Mesendoderm (in vitro differentiated cells): Measurements from ENCODE around the gene TRIM71.

Experiments used
- DNase-seq: peaks from one replicate; pipeline ENCODE4 v3.0.0; 2013
- H2AK5ac ChIP-seq: 2 replicates; pipeline ENCODE4 v1.6.1; 2013; ENCODE audit warnings: low read length, inconsistent platforms
- H2BK120ac ChIP-seq: 2 replicates; pipeline ENCODE4 v1.6.1; 2013; ENCODE audit warnings: low read depth, mild to moderate bottlenecking, low read length, moderate library complexity, mixed read lengths
- H2BK15ac ChIP-seq: replicated peaks from 2 replicates; pipeline ENCODE4 v1.6.1; 2013; ENCODE audit warnings: low read depth, mild to moderate bottlenecking, moderate library complexity
- H2BK5ac ChIP-seq: 2 replicates; pipeline ENCODE4 v1.6.1; 2013; ENCODE audit warnings: low read length, inconsistent platforms
- H3K18ac ChIP-seq: 2 replicates; pipeline ENCODE4 v1.6.1; 2013; ENCODE audit warnings: mild to moderate bottlenecking, low read length, mixed read lengths
- H3K23ac ChIP-seq: one replicate; pipeline ENCODE4 v1.6.1; 2013; ENCODE audit warnings: low read length
- H3K27ac ChIP-seq: 2 replicates; pipeline ENCODE4 v1.5.1; 2013; ENCODE audit warnings: low read depth, mild to moderate bottlenecking, inconsistent platforms, low read length, moderate library complexity
- H3K27me3 ChIP-seq: 2 replicates; pipeline ENCODE4 v1.6.1; 2013; ENCODE audit warnings: low read length, control low read depth, mild to moderate bottlenecking, inconsistent platforms; ENCODE audit not compliant: insufficient read depth, poor library complexity
- H3K36me3 ChIP-seq: 2 replicates; pipeline ENCODE4 v1.6.1; 2013; ENCODE audit warnings: low read length, inconsistent platforms; ENCODE audit not compliant: control insufficient read depth, insufficient read depth
- H3K4ac ChIP-seq: one replicate; pipeline ENCODE4 v1.6.1; 2013; ENCODE audit warnings: low read depth, mild to moderate bottlenecking, low read length, moderate library complexity
- H3K4me1 ChIP-seq: 2 replicates; pipeline ENCODE4 v1.6.1; 2013; ENCODE audit warnings: low read depth, low read length, inconsistent platforms; ENCODE audit not compliant: control insufficient read depth
- H3K4me2 ChIP-seq: 2 replicates; pipeline ENCODE4 v1.6.1; 2013; ENCODE audit warnings: low read length
- H3K4me3 ChIP-seq: 2 replicates; pipeline ENCODE4 v1.5.1; 2013; ENCODE audit warnings: mild to moderate bottlenecking, low read length
- H3K56ac ChIP-seq: one replicate; pipeline ENCODE4 v1.6.1; 2013; ENCODE audit warnings: low read length
- H3K79me1 ChIP-seq: 2 replicates; pipeline ENCODE4 v1.6.1; 2013; ENCODE audit warnings: low read length, inconsistent platforms
- H3K79me2 ChIP-seq: 2 replicates; pipeline ENCODE4 v1.6.1; 2013; ENCODE audit warnings: mild to moderate bottlenecking, low read length; ENCODE audit not compliant: control insufficient read depth, insufficient read depth
- H3K9ac ChIP-seq: 2 replicates; pipeline ENCODE4 v1.6.1; 2013; ENCODE audit warnings: low read length, inconsistent platforms
- H4K5ac ChIP-seq: one replicate; pipeline ENCODE4 v1.6.1; 2013; ENCODE audit warnings: low read length
- H4K8ac ChIP-seq: one replicate; pipeline ENCODE4 v1.6.1; 2013; ENCODE audit warnings: low read depth, mild to moderate bottlenecking, control low read depth, low read length, moderate library complexity
- WGBS: extraction: QIAGEN DNeasy Blood & Tissue Kit; methylation state at CpG from one replicate; pipeline ENCODE4 v1.1.7; 2013; ENCODE audit warnings: low lambda C conversion rate, missing lambda C conversion rate; ENCODE audit not compliant: insufficient coverage; ENCODE audit errors: extremely low coverage; 5-methylcytosine and 5-hydroxymethylcytosine counted together

The TRIM71 gene

GRCh38 chr3:32873531-32874130 is 55.8 kb downstream of the TRIM71 start:
- no peak overlapping the region for H3K4me3 ChIP-seq
- H3K4me1 ChIP-seq, result peaks cover 27% of the 10 kb centered on the region
- H2BK120ac ChIP-seq, result no peak overlapping the region
- no peak overlapping the region for H3K27ac ChIP-seq
- H3K27me3 ChIP-seq, result no peaks in the 10 kb centered on the region
- peaks cover 1% of the 10 kb centered on the region for H3K36me3 ChIP-seq
- H2AK5ac ChIP-seq, result no peak overlapping the region
- no peak overlapping the region for H2BK5ac ChIP-seq
- no peak overlapping the region for H3K4ac ChIP-seq
- no peak overlapping the region for H4K5ac ChIP-seq
- no peak overlapping the region for H3K18ac ChIP-seq
- DNase-seq, result no peak
- no peak overlapping the region for H4K8ac ChIP-seq
- H3K56ac ChIP-seq, result no peak overlapping the region
- H3K79me1 ChIP-seq, result peaks cover 14% of the 10 kb centered on the region
- H3K4me2 ChIP-seq, result no peak overlapping the region
- peaks cover 81% of the 10 kb centered on the region for H3K79me2 ChIP-seq
- H3K9ac ChIP-seq, result no peak overlapping the region
- H2BK15ac ChIP-seq, result no peak overlapping the region
- no CpG with 5 or more reads among the region's 12 CpGs for WGBS
- no peak overlapping the region for H3K23ac ChIP-seq

- Histone ChIP-seq H3K4ac (no peak overlapping the region), H4K5ac (no peak overlapping the region), H4K8ac (no peak overlapping the region), H2BK120ac (no peak overlapping the region), H3K9ac (no peak overlapping the region), H3K18ac (no peak overlapping the region), H3K23ac (no peak overlapping the region), H2BK15ac (no peak overlapping the region), H3K4me2 (no peak overlapping the region), H3K27me3 (no peaks in the 10 kb centered on the region), H3K79me1 (peaks cover 26% of the 10 kb centered on the region), H2BK5ac (no peak overlapping the region), H3K56ac (no peak overlapping the region), H3K79me2 (peaks cover 81% of the 10 kb centered on the region), H3K36me3 (peaks cover 1% of the 10 kb centered on the region), H2AK5ac (no peak overlapping the region), H3K4me1 (peaks cover 9% of the 10 kb centered on the region), H3K4me3 (no peak overlapping the region), H3K27ac (no peak overlapping the region)
- WGBS, result no CpG with 5 or more reads among the region's 5 CpGs
- no peak for DNase-seq
Observed at GRCh38 chr3:32876920-32877319, 59.1 kb downstream of the TRIM71 start.

DNA sequence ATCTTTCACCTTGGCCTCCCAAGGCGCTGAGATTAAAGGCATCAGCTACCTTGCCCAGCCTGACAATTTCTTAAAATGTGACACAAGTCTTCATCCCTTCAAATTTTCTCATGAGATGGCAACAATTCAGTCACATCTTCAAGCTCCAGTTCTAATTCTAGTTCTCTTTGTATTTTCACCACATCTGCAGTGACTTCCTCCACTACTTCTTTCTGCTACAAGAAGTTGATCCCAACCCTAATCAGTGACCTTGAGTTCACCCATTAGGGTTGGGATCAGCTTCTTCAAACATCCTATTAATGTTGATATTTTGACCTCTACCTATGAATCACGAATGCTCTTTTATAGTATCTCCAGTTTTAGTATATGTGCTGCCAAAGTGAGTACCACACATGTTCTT is 59.8 kb downstream of the TRIM71 start:
- Histone ChIP-seq H3K79me2 (peaks cover 78% of the 10 kb centered on the region), H3K79me1 (peaks cover 23% of the 10 kb centered on the region), H3K4me3 (no peak overlapping the region), H4K8ac (no peak overlapping the region), H2BK120ac (no peak overlapping the region), H3K36me3 (peaks cover 1% of the 10 kb centered on the region), H2BK15ac (no peak overlapping the region), H3K27ac (no peak overlapping the region), H2BK5ac (no peak overlapping the region), H3K27me3 (no peaks in the 10 kb centered on the region), H3K56ac (no peak overlapping the region), H3K4me2 (no peak overlapping the region), H3K9ac (no peak overlapping the region), H3K23ac (no peak overlapping the region), H3K18ac (no peak overlapping the region), H2AK5ac (no peak overlapping the region), H4K5ac (no peak overlapping the region), H3K4me1 (peaks cover 4% of the 10 kb centered on the region), H3K4ac (no peak overlapping the region)
- DNase-seq, result no peak
- WGBS, result no CpG with 5 or more reads among the region's 2 CpGs

GRCh38 chr3:32880225-32880624 is 62.4 kb downstream of the TRIM71 start:
- no CpG with 5 or more reads among the region's 1 CpG for WGBS
- no peak overlapping the region for H2AK5ac ChIP-seq

GRCh38 chr3:32881624-32882023 is 63.8 kb downstream of the TRIM71 start:
- Histone ChIP-seq H4K5ac (no peak overlapping the region), H3K4me2 (no peak overlapping the region), H3K4me1 (no peaks in the 10 kb centered on the region), H3K23ac (no peak overlapping the region), H3K9ac (no peak overlapping the region), H3K36me3 (peaks cover 16% of the 10 kb centered on the region), H3K4me3 (no peak overlapping the region), H3K27me3 (no peaks in the 10 kb centered on the region), H3K4ac (no peak overlapping the region), H2BK120ac (no peak overlapping the region), H3K79me2 (peaks cover 80% of the 10 kb centered on the region), H3K18ac (no peak overlapping the region), H3K27ac (no peak overlapping the region), H4K8ac (no peak overlapping the region), H2BK5ac (no peak overlapping the region), H2BK15ac (no peak overlapping the region), H3K56ac (no peak overlapping the region), H2AK5ac (no peak overlapping the region), H3K79me1 (peaks cover 42% of the 10 kb centered on the region)
- WGBS, result no CpG with 5 or more reads among the region's 2 CpGs
- no peak for DNase-seq

More at GRCh38 chr3:32880225-32880624, 62.4 kb downstream of the TRIM71 start:
- Histone ChIP-seq H3K4me1 (no peaks in the 10 kb centered on the region), H2BK15ac (no peak overlapping the region), H3K56ac (no peak overlapping the region), H4K8ac (no peak overlapping the region), H3K4me2 (no peak overlapping the region), H2BK5ac (no peak overlapping the region), H3K36me3 (peaks cover 9% of the 10 kb centered on the region), H3K27ac (no peak overlapping the region), H3K27me3 (no peaks in the 10 kb centered on the region), H4K5ac (no peak overlapping the region), H3K79me2 (peaks cover 81% of the 10 kb centered on the region), H2BK120ac (no peak overlapping the region), H3K4ac (no peak overlapping the region), H3K4me3 (no peak overlapping the region), H3K9ac (no peak overlapping the region), H3K79me1 (peaks cover 29% of the 10 kb centered on the region), H3K18ac (no peak overlapping the region), H3K23ac (no peak overlapping the region)
- no peak for DNase-seq

DNA sequence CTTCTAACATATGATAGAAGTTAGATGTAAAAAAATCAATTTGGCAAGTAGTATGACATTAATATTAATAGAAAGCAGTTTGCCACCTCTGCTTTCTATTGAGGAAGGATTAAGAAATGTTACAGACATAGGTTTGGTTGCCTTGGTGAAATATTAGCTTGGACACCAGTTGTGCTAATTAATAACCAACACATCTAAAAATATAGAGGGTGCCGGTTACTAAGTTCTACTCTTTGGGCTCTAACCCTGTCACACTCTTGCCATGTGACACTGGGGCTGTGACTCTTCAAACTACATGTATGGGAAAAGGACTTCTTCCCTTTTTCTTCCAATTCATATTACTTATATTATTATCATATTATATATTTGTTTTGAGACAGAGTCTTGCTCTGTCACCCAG is 64.4 kb downstream of the TRIM71 start:
- Histone ChIP-seq H3K9ac (no peak overlapping the region), H3K4ac (no peak overlapping the region), H2AK5ac (no peak overlapping the region), H2BK15ac (no peak overlapping the region), H3K56ac (no peak overlapping the region), H3K79me2 (peaks cover 76% of the 10 kb centered on the region), H3K4me2 (no peak overlapping the region), H4K5ac (no peak overlapping the region), H3K4me3 (no peak overlapping the region), H4K8ac (no peak overlapping the region), H2BK5ac (no peak overlapping the region), H3K23ac (no peak overlapping the region), H3K27ac (no peak overlapping the region), H3K4me1 (no peaks in the 10 kb centered on the region), H3K27me3 (no peaks in the 10 kb centered on the region), H3K36me3 (peaks cover 20% of the 10 kb centered on the region), H3K79me1 (peaks cover 44% of the 10 kb centered on the region), H3K18ac (no peak overlapping the region), H2BK120ac (no peak overlapping the region)
- WGBS, result no CpG with 5 or more reads among the region's 1 CpG
- no peak for DNase-seq
